Activated CD8-positive, alpha-beta memory T cell treated with anti-CD3 and anti-CD28 coated beads, Interleukin-2, amount 50 U/mL, for 1 hour (primary cell): ENCODE measurements around the gene CUTA.

Source experiments
- DNase-seq: peaks from one replicate; pipeline ENCODE4 v3.0.0-alpha.2; 2020; ENCODE audit errors: extremely low read depth

The CUTA gene

DNA sequence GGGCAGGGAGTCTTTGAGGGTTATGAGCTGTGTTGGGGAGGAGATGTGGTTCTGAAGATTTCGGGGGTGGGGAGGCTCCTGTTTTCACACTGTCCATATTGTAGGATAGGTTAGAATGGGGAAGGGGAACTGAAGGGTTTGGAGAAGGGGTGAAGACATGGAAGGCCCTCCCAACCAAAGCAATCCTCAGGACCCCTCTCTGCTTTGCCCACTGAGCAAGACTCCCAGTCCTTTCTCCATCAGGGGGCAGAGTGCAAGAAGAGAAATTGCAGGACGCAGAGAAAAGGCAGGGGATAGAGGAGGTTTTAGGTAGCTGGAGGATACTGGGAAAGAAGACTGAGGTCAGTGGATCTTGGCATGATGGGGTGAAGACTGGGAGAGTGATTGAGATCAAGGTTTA lies 5.9 kb upstream of the CUTA start:
- DNase-seq, result no peak

- DNase-seq, result no peak
Observed at GRCh38 chr6:33421344-33421643, 3.4 kb upstream of the CUTA start.

GRCh38 chr6:33420491-33421343 lies 2.8 kb upstream of the CUTA start:
- DNase-seq, result no peak

GRCh38 chr6:33419580-33420490 lies 1.9 kb upstream of the CUTA start, which contains the start of gene SYNGAP1:
Gene SYNGAP1, plus strand, starts transcription at chr6:33420065. Its CDS starts 200 bp downstream, at chr6:33420265.
- DNase-seq, result no peak

GRCh38 chr6:33418690-33419291 lies 884 bp upstream of the CUTA start:
- DNase-seq, result no peak

- no peak for DNase-seq
Observed at GRCh38 chr6:33417128-33417902, 592 bp downstream of the CUTA start.

- DNase-seq, result no peak
Observed at GRCh38 chr6:33416386-33417127, 1.4 kb downstream of the CUTA start.

DNA sequence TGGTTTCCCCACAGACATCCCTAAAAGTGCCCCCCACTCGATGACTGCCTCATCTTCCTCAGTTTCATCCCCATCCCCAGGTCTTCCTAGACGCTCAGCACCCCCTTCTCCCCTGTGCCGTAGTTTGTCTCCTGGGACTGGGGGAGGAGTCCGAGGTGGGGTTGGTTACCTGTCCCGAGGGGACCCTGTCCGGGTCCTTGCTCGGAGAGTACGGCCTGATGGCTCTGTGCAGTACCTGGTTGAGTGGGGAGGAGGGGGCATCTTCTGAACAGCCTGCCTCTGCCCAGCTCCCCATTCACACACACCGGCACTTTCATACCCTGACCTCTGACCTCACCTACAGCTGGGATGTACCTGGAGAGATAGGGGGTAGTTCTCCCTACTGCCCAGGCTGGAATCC lies 2.1 kb downstream of the CUTA start:
- no peak for DNase-seq

DNA sequence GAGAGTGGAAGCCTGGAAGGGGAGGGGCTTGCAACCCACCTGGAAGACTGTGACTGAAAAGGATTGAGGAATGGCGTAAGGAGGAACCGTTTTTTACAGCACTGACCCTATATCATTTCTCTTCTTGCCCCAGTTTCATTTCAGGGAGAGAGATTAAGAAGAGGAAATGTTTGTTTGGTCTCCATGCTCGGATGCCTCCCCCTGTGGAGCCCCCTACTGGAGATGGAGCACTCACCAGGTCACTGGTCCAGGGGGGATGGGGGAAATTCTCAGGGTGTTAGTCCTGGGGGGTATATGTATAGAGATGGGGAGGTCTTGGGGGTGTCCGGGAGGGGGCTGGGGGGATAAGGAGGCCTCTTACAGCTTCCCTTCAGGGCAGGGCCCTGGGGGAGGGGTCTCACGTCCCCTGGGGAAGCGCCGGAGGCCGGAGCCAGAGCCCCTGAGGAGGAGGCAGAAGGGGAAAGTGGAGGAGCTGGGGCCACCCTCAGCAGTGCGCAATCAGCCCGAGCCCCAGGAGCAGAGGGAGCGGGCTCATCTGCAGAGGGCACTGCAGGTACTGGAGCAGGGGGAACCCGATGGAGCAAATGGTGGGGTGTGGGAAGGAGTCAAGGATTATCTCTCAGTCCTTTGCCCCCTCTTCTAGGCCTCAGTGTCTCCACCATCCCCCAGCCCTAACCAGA lies 3.2 kb downstream of the CUTA start:
- no peak for DNase-seq

DNA sequence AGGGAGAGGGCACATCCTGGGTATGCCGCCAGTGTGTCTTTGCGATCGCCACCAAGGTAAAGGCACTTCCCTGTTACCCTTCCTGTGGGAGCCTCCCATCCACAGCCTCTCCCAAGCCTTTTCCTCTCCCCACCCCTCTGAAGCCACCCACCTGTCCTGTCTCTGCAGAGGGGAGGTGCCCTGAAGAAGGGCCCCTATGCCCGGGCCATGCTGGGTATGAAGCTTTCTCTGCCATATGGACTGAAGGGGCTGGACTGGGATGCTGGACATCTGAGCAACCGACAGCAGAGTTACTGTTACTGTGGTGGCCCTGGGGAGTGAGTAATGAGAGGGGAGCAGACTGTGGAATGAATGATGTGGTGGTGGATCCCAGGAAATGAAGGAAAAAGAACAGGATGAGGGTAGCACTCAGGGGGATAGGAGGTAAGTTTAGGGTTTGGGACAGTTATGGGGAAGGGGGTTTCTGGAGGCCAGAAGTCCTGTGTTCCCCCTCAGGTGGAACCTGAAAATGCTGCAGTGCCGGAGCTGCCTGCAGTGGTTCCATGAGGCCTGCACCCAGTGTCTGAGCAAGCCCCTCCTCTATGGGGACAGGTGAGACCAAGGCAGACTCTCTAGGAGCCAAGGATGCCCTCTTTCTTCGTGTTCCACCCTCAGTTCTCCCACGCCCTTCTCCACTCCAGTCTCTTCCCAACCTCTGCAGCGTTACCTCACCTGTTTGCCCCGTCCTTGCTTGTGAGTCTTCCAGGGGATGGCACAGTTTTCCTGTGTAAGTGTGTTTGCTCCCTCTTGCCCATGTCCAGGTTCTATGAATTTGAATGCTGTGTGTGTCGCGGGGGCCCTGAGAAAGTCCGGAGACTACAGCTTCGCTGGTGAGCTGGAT lies 4.4 kb downstream of the CUTA start:
- no peak for DNase-seq

DNA sequence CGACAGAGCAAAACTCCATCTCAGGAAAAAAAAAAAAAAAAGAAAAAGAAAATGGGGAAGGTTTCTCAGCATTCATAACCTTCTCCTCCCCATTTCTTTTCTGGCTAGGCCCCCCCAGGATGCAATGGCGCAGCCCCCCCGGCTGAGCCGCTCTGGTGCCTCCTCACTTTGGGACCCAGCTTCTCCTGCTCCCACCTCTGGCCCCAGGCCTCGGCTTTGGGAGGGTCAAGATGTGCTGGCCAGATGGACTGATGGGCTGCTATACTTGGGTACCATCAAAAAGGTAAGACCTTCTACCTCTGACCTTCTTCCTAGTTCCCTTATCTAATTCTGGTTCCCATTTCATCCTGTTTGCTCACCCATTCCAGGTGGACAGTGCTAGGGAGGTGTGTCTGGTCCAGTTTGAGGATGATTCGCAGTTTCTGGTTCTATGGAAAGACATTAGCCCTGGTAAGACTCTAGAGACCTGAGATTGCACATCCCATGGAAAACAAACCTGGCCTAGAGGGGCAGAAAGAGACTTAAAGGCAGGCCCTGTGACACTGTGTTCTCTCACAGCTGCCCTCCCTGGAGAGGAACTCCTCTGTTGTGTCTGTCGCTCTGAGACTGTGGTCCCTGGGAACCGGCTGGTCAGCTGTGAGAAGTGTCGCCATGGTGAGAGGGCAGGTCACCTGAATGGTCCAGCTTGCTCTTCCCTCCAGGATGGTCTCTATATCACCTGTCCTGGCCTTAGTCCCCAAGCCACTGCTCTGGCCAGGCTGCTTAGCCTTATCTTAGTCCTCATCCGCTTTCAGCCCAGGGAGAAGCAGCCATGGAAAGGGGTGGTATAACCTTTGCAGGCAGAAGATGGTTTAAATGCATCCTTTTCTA lies 5.5 kb downstream of the CUTA start:
- DNase-seq, result no peak

DNA sequence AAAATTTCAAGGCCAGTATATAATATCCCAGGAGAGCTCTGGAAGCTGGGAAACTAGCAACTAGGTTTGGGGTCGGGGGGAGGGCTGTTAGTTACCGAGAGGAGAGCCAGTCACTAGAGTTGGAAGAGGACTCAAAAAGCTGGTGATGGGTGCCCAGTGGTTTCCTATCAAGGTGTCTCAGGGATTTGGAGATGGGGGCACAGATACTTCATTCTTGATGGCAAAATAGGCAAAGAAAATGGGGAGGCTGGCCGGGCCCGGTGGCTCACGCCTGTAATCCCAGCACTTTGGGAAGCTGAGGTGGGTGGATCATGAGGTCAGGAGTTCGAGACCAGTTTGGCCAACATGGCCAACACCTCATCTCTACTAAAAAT lies 6.3 kb downstream of the CUTA start:
- no peak for DNase-seq

DNA sequence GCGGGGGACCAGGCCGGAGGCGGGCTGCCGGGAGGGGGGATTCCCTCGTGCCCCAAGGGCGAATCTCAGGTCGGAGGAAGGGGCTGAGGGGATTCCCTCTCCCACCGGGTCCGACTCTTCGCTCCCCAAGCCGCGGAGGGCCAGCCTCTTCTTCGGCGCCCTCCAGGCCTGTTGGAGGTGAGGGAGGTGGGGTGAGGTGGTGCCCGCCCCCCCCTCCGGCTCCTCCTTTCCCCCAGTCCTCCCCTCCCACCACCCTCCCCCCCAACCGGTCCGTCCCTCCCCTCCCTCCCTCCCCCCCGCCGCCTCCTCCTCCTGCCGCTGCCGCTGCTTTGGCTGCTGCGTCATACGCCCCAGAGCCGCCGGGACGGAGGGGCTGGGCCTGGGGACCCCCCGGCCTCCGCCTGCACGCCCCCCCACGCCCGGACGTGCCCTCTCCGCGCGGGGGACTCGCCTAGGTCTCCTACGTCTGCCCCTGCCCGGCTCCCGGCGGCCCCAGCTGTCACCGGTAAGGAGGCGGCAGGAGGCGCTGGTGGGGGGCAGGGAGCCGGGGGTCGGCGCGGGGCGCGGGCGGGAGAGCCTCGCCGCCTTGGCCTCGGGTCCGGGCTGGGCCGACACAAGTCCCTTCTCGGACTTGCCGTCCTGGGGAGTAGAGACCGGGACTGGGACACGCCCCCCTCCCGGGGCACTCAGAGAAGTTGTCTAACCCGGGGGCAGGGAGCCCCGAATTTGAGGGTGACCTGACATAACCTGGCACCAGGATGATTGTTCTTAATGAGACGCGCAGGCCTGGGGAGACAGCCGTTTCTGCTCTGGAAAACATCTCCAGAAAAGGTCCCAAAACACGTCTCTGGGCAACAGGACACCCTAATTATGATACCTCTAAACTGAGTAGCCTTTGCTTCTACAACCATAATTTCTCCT lies 6.9 kb downstream of the CUTA start, which contains the start of gene PHF1:
Gene PHF1, plus strand, starts transcription at position 304 of the 921 bp plus-strand sequence. CDS start 1,250 bp downstream, outside the sequence.
- peak; percentile 80 for DNase-seq

DNA sequence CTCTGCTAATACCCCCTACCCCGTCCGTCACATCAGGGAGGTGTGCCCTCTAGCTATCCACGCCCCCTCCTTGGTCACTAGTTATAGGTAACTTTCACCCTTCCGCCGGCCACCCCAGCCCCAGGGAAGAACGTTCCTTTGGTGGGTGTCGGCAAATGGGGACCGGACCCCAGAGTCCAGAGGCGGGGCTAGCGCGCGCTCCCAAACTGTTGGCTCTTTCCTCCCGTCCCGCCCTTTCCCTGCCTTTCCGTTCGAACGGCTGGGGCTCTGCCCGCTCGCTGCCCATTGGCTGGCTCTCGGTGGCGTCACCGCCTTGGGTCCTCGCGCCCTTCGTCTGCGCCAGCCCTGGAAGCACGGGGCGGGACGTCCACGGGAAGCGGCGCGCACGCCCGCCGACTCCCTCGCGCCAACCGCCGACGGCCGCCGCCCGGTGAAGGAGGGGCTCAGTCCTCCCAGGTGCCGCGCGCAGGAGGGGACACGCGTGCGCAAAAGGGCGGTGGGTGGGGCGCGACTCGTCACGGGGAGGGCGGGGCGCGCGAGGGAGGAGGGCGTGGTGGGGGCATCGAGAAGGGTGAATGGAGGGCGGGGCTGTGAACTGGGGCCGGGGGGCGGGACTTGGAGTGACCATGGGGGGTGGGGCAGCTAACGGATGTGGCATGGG lies 7.7 kb downstream of the CUTA start:
- peak; percentile 96 for DNase-seq

GRCh38 chr6:33407132-33407718 lies 10.7 kb downstream of the CUTA start:
- DNase-seq, result no peak

GRCh38 chr6:33406126-33406525 lies 11.8 kb downstream of the CUTA start:
- DNase-seq, result no peak
